ENCODE measurements around the gene RERE. TPM values are rescaled to one million over a fixed set of nuclear protein-coding genes. Genes with fewer than 3 reads are reported as not detected.

RERE gene
- total RNA-seq, 2 experiments from 2014 or later = 96.6 to 101 TPM

DNA sequence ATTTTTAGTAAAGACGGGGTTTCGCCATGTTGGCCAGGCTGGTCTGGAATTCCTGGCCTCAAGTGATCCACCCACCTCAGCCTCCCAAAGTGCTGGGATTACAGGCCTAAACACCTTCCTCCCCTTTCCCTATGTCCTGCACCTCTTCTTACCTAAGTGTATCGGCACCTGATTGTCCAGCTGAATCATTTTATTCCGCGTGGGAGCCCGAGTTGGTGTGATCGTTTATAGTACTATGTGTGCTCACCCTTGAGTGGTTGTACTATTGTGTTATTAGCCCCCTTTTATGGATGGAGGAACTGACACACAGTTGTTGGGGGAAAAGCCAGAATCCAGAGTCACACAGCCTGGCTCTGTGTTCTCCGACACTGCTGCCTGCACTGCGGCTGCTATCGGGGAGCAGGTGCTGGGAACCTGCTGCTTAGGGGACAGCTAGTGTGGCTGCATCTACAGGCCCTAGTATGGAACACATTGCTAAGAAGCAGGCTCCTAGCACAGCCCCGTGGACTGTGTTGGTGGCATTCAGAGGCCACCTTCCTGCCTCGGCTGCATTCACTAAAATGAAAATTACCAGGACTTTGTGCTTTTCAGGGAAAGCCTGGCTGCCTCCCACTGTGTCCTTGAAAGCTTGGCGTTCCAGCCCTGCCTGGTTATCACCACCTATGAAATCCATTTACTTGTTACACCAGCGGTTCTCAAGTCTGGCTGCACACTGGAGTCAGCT lies 39.4 kb upstream of the RERE start:
- Mint-ChIP-seq H3K9me3 (no peaks in the 10 kb centered on the region), H3K27ac (peak overlapping the region; percentile 10), H3K36me3 (ENCODE audit: low read depth) (peaks cover 52% of the 10 kb centered on the region), H3K4me3 (no peak overlapping the region), H3K4me1 (peaks cover 36% of the 10 kb centered on the region), H3K27me3 (no peaks in the 10 kb centered on the region)
- no peak for DNase-seq
- CTCF ChIA-PET = interaction anchor here (0.8 to 7.6 kb wide), 5 partner anchors 8 to 148 kb away, joined by 3 to 72 read pairs (median 15); partner anchors contain the start of gene ENO1
- POLR2A ChIA-PET = interaction anchor here (0.6 to 14.5 kb wide), 9 partner anchors 8 to 218 kb away, joined by 3 to 221 read pairs (median 4); partner anchors contain the start of gene ENO1

DNA sequence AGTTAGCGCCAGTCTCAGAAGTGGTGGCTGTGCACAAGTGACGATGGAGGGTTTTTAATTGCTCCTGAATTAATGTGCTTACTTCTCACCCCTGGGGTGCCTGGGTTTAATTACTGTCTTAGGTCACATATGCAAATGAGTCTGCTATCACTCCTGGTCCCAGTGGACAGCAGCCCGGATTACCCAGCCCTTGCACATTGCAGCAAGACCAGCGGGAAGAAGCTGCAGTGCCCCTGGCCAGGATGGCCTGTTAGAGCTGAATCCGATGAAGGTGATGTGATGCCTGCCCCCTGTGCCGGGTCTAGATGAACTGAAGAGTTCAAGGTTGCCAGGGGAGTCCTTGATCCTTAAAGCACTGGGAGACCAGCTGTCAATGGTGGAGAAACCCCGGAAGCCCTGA lies 36.8 kb upstream of the RERE start:
- H3K36me3 Mint-ChIP-seq (ENCODE audit: low read depth) = peaks cover 29% of the 10 kb centered on the region
- POLR2A ChIA-PET = no interaction called here
- peaks cover 16% of the 10 kb centered on the region for H3K4me1 Mint-ChIP-seq
- CTCF ChIA-PET = no interaction called here
- no peaks in the 10 kb centered on the region for H3K27me3 Mint-ChIP-seq
- no peak overlapping the region for H3K4me3 Mint-ChIP-seq
- H3K27ac Mint-ChIP-seq = no peak overlapping the region
- H3K9me3 Mint-ChIP-seq = no peaks in the 10 kb centered on the region
- no peak for DNase-seq

DNA sequence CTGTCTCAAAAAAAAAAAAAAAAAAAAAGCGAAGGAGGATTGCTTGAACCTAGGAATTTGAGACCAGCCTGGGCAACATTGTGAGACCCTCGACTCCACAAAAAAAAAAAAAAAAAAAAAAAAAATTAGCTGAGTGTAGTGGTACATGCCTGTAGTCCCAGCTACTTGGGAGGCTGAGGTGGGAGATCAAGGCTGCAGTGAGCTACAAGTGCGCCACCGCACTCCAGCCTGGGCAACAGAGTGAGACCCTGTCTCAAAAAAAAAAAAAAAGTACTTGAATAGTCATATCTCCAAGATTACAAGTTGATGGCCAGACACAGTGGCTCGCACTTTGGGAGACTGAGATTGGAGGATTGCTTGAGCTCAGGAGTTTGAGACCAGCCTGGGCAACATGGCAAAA lies 33.6 kb upstream of the RERE start:
- Mint-ChIP-seq H3K4me1 (peaks cover 4% of the 10 kb centered on the region), H3K4me3 (no peak overlapping the region), H3K36me3 (ENCODE audit: low read depth) (peaks cover under 1% of the 10 kb centered on the region), H3K27ac (no peak overlapping the region), H3K9me3 (no peaks in the 10 kb centered on the region), H3K27me3 (no peaks in the 10 kb centered on the region)
- ChIA-PET CTCF (interaction anchor here (0.6 to 4.2 kb wide), 10 partner anchors 9 to 1005 kb away, joined by 3 to 54 read pairs (median 3); no protein-coding TSS in a partner anchor), POLR2A (no interaction called here)
- no peak for DNase-seq

DNA sequence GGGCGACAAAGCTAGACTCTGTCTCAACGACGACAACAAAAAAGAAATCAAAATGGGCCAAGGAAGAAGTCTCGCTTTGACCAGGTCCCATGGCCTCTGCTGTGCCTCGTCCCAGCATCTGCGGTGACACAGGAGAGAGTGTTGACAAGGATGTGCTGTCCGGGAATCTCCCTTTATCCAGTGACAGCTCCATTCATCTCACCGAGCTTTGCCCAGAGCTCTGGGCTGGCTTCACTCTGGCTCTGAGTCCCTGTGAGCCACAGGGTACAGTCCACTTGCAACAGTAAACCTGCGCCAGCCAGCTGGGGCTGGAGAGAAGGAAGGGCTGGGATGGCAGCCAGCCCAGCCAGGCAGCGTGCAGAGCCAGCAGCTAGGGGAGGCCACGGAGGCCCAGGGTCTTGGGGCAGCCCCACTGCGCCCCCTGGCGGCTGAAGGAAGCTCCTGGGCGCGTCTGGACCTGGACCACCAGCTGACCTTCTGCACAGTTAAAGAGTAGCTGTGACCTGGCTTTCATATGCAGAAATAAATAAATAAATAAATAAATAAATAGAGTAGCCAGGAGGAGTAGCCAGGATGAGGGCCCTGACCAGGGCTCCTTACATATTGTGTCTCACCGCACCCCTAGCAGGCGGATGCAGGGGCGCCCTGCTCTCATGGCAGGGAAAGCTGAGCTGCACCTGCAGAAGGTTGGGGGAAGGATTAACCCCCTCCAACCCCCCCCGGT lies 31.4 kb upstream of the RERE start:
- CTCF ChIA-PET = interaction anchor here (0.6 to 4.2 kb wide), 89 partner anchors 10 to 866 kb away, joined by 3 to 58 read pairs (median 4); partner anchors contain the start of gene RERE
- Mint-ChIP-seq H3K27me3 (peaks cover 6% of the 10 kb centered on the region), H3K4me1 (peaks cover 5% of the 10 kb centered on the region), H3K9me3 (no peaks in the 10 kb centered on the region), H3K27ac (no peak overlapping the region), H3K36me3 (ENCODE audit: low read depth) (no peaks in the 10 kb centered on the region), H3K4me3 (no peak overlapping the region)
- DNase-seq = peak; percentile 75
- POLR2A ChIA-PET = interaction anchor here (0.5 to 2.1 kb wide), 8 partner anchors 9 to 339 kb away, joined by 3 to 17 read pairs (median 4); partner anchors contain the start of gene ENO1

DNA sequence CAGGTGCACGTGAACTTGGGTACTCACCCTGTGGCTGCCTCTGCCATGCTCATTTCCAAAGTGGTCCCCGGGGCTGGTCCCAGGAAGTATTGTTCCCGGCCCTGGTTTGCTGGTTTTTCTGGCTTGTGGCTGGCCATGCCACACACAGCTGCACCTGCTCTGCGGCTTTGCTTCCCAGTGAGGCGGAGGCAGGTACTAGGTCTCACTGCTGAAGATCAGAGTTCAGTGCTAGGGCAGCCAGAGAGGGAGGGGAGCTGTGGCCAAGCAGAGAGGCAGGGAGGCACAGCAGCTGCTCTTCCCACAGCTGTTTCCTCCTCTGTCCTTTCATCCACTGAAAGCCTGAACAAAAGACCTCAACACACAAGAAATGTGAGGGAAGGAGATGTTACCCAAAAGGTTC lies 30.6 kb upstream of the RERE start:
- Mint-ChIP-seq H3K36me3 (ENCODE audit: low read depth) (no peaks in the 10 kb centered on the region), H3K27me3 (peaks cover 6% of the 10 kb centered on the region), H3K9me3 (no peaks in the 10 kb centered on the region), H3K27ac (no peak overlapping the region), H3K4me3 (no peak overlapping the region), H3K4me1 (peaks cover 5% of the 10 kb centered on the region)
- ChIA-PET CTCF (interaction anchor here (0.7 to 4.2 kb wide), 40 partner anchors 9 to 865 kb away, joined by 3 to 58 read pairs (median 6); partner anchors contain the start of gene RERE), POLR2A (interaction anchor here (1.2 to 2.1 kb wide), 5 partner anchors 10 to 122 kb away, joined by 4 to 17 read pairs (median 5); partner anchors contain the start of gene ENO1)
- DNase-seq = no peak

DNA sequence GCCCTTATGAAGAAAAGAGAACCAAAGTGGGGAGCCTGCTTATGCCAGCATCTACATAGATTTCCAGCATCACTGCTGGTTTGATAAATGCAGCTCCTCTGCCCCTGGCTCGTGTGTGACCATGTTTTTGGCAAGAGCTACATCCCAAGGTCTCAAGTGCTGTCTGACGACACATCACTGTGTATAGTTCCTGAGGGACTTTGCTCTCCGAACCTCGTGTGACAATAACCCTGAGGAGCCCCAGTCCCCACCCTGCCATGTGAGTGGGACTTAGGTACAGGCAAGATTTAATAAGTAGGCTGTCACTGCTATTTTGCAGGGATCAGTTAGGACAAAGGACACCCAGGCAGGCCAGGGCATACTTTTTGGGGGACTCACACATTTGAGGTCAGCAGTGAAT lies 28.8 kb upstream of the RERE start:
- Mint-ChIP-seq H3K27ac (no peak overlapping the region), H3K4me1 (peaks cover 4% of the 10 kb centered on the region), H3K27me3 (peaks cover 8% of the 10 kb centered on the region), H3K9me3 (no peaks in the 10 kb centered on the region), H3K4me3 (no peak overlapping the region), H3K36me3 (ENCODE audit: low read depth) (no peaks in the 10 kb centered on the region)
- POLR2A ChIA-PET = no interaction called here
- no peak for DNase-seq
- CTCF ChIA-PET = interaction anchor here (1.6 to 4.1 kb wide), 2 partner anchors 13 to 285 kb away, joined by 7 to 58 read pairs; no protein-coding TSS in a partner anchor

DNA sequence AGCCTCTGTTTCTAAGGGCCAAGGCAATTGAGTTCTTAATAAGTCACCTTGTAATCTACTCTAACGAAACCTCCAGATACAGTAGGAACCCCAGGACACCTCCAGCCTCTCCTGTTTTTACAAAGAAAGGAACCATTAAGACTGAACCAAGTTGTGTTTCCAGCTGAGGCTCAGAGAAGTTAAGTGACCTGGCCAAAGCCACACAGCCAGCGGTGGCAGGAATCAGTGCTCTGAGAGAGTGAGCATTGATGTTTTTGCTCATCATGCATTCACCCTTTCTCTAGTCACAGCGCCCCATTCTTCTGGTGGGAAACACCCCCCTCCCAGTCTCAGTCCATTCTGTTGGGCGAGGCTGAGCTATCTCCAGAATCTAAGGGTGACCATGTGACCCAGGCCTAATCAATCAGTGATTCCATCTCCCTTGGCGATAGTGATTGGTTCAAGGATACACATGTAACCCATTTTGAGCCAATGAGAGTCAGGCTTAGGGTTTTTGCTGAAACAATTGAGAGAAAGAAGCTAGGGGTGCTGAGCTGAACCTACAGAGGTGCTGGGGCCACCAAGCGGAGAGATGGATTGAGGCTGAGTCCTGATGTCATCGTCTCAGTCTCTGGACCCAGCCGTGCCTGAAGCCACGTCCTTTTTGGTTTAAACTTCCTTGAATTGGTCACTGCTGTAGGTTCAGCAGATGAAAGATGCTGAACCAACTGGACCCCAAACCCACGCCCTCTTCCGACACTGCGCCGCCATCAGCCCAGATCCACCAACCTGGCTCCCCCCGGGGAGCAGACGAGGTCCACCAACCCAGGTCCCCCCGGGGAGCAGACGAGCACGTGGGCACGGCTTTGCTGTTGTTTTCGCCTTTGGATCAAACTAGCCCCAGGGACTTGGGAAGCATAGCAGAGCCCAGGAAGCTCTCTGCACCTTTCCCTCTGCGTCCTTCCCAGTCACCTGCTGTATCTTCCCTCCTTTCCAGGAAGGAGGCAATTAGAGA lies 28.0 kb upstream of the RERE start:
- H3K27me3 Mint-ChIP-seq = peaks cover 8% of the 10 kb centered on the region
- H3K4me1 Mint-ChIP-seq = peaks cover 4% of the 10 kb centered on the region
- POLR2A ChIA-PET = interaction anchor here (0.9 kb wide), 1 partner anchor 473 kb away, joined by 4 read pairs; no protein-coding TSS in a partner anchor
- no peak for DNase-seq
- no peak overlapping the region for H3K27ac Mint-ChIP-seq
- no peak overlapping the region for H3K4me3 Mint-ChIP-seq
- no peaks in the 10 kb centered on the region for H3K9me3 Mint-ChIP-seq
- no peaks in the 10 kb centered on the region for H3K36me3 Mint-ChIP-seq (ENCODE audit: low read depth)
- CTCF ChIA-PET = interaction anchor here (0.6 to 1.6 kb wide), 3 partner anchors 14 to 387 kb away, joined by 3 to 7 read pairs (median 5); no protein-coding TSS in a partner anchor

DNA sequence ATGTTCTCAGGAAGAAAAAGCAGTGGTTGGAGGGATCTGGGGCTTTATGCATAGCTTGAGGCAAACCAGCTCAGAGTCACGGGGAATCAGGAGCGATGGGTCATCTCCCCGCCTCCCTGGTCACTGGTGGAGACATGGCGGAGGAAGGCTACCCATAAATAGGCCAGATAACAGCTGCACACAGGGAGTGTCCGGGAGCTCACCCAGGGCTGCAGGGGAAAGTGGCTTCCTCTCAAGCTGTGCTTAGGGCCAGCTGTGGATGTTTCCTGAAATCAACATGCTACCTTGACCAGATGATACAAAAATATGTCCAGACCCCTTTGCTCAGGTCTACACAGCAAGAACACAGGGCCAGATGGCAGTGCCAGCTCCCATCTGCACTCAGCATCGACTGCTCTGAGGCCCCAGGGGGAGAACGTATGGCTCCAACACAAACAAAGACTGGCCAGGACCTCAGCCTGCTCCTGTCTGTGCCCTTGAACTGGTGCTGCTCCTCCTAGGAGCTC lies 27.1 kb upstream of the RERE start:
- CTCF ChIA-PET = interaction anchor here (1.1 kb wide), 1 partner anchor 15 kb away, joined by 3 read pairs; no protein-coding TSS in a partner anchor
- Mint-ChIP-seq H3K27me3 (peaks cover 8% of the 10 kb centered on the region), H3K9me3 (no peaks in the 10 kb centered on the region), H3K4me3 (no peak overlapping the region), H3K4me1 (peaks cover 4% of the 10 kb centered on the region), H3K27ac (no peak overlapping the region), H3K36me3 (ENCODE audit: low read depth) (no peaks in the 10 kb centered on the region)
- POLR2A ChIA-PET = interaction anchor here (0.9 kb wide), 1 partner anchor 472 kb away, joined by 4 read pairs; no protein-coding TSS in a partner anchor
- no peak for DNase-seq

DNA sequence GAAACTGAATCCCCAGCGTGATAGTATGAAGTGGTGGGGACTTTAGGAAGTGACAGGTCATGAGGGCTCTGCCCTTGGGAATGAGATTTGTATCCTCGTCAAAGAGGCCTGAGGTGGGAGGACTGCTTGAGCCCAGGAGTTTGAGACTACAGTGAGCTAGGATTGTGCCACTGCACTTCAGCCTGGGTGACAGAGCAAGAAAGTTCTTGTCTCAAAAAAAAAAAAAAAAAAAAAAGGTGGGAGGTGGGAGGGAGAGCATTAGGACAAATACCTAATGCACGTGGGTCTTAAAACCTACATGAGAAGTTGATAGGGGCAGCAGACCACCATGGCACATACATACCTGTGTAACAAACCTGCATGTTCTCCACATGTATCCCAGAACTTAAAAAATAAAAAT lies 24.0 kb upstream of the RERE start:
- no peak overlapping the region for H3K4me3 Mint-ChIP-seq
- ChIA-PET POLR2A (no interaction called here), CTCF (no interaction called here)
- no peak overlapping the region for H3K27ac Mint-ChIP-seq
- H3K4me1 Mint-ChIP-seq = peaks cover 1% of the 10 kb centered on the region
- DNase-seq = no peak
- no peaks in the 10 kb centered on the region for H3K36me3 Mint-ChIP-seq (ENCODE audit: low read depth)
- H3K27me3 Mint-ChIP-seq = peaks cover 12% of the 10 kb centered on the region
- no peaks in the 10 kb centered on the region for H3K9me3 Mint-ChIP-seq

DNA sequence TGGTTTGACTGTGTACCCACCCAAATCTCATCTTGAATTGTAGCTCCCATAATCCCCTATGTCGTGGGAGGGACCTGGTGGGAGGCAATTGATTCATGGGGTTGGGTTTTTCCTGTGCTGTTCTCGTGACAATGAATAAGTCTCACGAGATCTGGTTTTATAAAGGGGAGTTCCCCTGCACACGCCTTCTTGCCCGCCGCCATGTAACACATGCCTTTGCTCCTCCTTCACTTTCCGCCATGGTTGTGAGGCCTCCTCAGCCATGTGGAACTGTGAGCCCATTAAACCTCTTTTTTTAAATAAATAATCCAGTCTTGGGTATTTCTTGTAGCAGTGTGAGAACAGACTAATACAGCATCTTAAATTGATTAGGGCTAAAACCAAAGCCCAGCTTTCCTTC lies 22.6 kb upstream of the RERE start:
- H3K36me3 Mint-ChIP-seq (ENCODE audit: low read depth) = no peaks in the 10 kb centered on the region
- H3K9me3 Mint-ChIP-seq = no peaks in the 10 kb centered on the region
- no peaks in the 10 kb centered on the region for H3K4me1 Mint-ChIP-seq
- no peak overlapping the region for H3K27ac Mint-ChIP-seq
- POLR2A ChIA-PET = interaction anchor here (1.5 kb wide), 1 partner anchor 278 kb away, joined by 3 read pairs; no protein-coding TSS in a partner anchor
- peaks cover 12% of the 10 kb centered on the region for H3K27me3 Mint-ChIP-seq
- no peak for DNase-seq
- CTCF ChIA-PET = interaction anchor here (3.7 kb wide), 1 partner anchor 9 kb away, joined by 27 read pairs; no protein-coding TSS in a partner anchor
- H3K4me3 Mint-ChIP-seq = no peak overlapping the region

DNA sequence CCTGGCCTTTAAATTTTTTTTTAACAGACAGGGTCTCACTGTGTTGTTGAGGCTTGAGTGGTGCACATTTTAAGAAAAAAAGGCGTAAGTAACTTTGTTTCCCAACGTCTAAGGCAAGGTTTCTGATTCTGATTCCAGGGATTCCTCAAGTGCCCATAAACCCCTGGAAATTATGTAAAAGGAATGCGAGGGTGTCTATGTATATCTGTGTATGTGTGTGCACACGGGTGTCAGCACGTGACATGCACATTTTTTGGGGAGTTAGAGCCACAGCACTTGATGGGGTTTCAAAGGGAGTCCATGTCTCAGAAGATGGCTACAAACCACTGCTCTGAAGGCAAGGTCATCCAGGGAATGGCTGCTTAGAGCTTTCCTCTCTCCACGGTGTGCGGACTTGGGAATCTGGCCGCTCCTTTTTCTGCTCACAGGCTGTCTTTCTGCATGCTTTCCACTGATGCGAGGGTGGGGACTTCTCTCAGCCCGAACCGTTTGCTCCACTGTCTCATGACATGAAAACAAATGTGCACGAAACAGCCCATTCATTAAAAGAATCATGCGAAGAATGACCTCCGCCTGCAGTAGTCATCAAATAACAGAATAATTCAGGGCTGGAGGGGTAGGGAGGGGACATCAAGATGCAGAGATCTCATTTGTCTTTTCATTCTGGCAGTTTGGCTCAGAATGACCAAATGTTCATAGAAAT lies 18.7 kb upstream of the RERE start:
- ChIA-PET POLR2A (no interaction called here), CTCF (interaction anchor here (0.8 to 1.8 kb wide), 2 partner anchors 13 to 27 kb away, joined by 3 to 6 read pairs; no protein-coding TSS in a partner anchor)
- Mint-ChIP-seq H3K27me3 (peaks cover 9% of the 10 kb centered on the region), H3K9me3 (no peaks in the 10 kb centered on the region), H3K36me3 (ENCODE audit: low read depth) (no peaks in the 10 kb centered on the region), H3K27ac (no peak overlapping the region), H3K4me3 (no peak overlapping the region), H3K4me1 (no peaks in the 10 kb centered on the region)
- DNase-seq = no peak

All from activated CD4-positive, alpha-beta memory T cell treated with anti-CD3 and anti-CD28 coated beads, Interleukin-2, amount 10 ng/mL, durations not matched to agents 7 days and 5 days (primary cell).